ENCODE data around the gene ERBB3.

DNA sequence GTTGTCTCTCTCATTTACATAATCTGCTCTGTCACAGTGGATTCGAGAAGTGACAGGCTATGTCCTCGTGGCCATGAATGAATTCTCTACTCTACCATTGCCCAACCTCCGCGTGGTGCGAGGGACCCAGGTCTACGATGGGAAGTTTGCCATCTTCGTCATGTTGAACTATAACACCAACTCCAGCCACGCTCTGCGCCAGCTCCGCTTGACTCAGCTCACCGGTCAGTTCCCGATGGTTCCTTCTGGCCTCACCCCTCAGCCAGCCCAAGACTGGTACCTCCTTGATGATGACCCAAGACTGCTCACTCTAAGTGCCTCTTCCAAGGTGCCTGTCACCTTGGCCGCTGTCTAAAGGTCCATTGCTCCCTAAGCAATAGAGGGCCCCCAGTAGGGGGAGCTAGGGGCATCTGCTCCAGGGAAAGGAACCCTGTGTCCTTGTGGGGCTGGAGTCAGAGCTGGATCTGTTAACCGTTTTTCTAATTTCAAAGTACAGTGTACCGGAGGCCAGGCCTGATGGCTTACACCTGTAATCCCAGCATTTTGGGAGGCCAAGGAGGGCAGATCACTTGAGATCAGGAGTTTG, 5.1 kb downstream of the ERBB3 start:
- TF ChIP-seq, protein P1, sequence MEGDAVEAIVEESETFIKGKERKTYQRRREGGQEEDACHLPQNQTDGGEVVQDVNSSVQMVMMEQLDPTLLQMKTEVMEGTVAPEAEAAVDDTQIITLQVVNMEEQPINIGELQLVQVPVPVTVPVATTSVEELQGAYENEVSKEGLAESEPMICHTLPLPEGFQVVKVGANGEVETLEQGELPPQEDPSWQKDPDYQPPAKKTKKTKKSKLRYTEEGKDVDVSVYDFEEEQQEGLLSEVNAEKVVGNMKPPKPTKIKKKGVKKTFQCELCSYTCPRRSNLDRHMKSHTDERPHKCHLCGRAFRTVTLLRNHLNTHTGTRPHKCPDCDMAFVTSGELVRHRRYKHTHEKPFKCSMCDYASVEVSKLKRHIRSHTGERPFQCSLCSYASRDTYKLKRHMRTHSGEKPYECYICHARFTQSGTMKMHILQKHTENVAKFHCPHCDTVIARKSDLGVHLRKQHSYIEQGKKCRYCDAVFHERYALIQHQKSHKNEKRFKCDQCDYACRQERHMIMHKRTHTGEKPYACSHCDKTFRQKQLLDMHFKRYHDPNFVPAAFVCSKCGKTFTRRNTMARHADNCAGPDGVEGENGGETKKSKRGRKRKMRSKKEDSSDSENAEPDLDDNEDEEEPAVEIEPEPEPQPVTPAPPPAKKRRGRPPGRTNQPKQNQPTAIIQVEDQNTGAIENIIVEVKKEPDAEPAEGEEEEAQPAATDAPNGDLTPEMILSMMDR (IDR thresholded peaks at IDR 0.05): no peak
- no peak for TF ChIP-seq POLR2A (IDR thresholded peaks at IDR 0.05)
- no peak for TF ChIP-seq EP300 (IDR thresholded peaks at IDR 0.05)

Measured in upper lobe of left lung (tissue), 4 donors.